ENCODE measurements around the gene CRISP3. TPM values are rescaled to one million over a fixed set of nuclear protein-coding genes. Genes with fewer than 3 reads are reported as not detected.

CRISP3 gene
- total RNA-seq, 1 donor from 2014 or later: not detected

DNA sequence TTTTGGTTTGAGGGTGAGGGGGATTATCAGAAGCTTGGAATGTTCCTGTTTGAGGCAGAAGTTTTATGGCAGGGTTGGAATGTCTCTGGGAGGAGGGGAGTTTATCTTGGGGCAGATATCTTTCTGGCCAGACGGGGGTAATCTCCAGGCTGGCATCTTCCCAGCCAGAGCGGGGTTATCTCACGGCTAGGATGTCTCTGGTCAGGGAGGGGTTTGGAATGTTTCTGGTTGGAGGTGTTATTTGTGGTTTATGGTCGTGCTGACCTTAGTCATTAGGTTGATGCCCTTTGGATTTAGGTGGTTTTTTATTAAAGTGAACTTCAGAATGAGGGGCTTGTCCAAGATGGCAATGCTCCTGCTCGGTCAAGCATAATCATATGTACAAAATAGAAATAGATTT is 28.1 kb upstream of the CRISP3 start:
- TF ChIP-seq, protein P1, sequence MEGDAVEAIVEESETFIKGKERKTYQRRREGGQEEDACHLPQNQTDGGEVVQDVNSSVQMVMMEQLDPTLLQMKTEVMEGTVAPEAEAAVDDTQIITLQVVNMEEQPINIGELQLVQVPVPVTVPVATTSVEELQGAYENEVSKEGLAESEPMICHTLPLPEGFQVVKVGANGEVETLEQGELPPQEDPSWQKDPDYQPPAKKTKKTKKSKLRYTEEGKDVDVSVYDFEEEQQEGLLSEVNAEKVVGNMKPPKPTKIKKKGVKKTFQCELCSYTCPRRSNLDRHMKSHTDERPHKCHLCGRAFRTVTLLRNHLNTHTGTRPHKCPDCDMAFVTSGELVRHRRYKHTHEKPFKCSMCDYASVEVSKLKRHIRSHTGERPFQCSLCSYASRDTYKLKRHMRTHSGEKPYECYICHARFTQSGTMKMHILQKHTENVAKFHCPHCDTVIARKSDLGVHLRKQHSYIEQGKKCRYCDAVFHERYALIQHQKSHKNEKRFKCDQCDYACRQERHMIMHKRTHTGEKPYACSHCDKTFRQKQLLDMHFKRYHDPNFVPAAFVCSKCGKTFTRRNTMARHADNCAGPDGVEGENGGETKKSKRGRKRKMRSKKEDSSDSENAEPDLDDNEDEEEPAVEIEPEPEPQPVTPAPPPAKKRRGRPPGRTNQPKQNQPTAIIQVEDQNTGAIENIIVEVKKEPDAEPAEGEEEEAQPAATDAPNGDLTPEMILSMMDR (IDR thresholded peaks at IDR 0.05; ENCODE audit: insufficient read depth, low read depth, low read length): no peak
- no peak for TF ChIP-seq EZH2 (IDR thresholded peaks at IDR 0.05; ENCODE audit: insufficient read depth, low read length)
- FAIRE-seq: no peak
- Histone ChIP-seq H3K4me3 (ENCODE audit: insufficient read depth, low read depth, low read length) (no peak overlapping the region), H3K36me3 (ENCODE audit: insufficient read depth, low read length) (no peaks in the 10 kb centered on the region), H3K27me3 (ENCODE audit: insufficient read depth, low read length) (no peaks in the 10 kb centered on the region), H4K20me1 (ENCODE audit: insufficient read depth, low read length) (no peaks in the 10 kb centered on the region), H3K4me2 (ENCODE audit: low read length) (no peak overlapping the region), H3K79me2 (ENCODE audit: insufficient read depth, low read length) (no peaks in the 10 kb centered on the region), H3K9me3 (ENCODE audit: insufficient read depth, low read depth, low read length) (no peaks in the 10 kb centered on the region), H3K9ac (ENCODE audit: low read length) (no peak overlapping the region), H3K4me1 (ENCODE audit: insufficient read depth, low read length) (no peaks in the 10 kb centered on the region), H3K27ac (ENCODE audit: low read depth, low read length) (no peak overlapping the region), H2AFZ (ENCODE audit: low read depth, low read length) (no peak overlapping the region)
- Mint-ChIP-seq H3K9me3 (ENCODE audit: unreplicated experiment) (no peaks in the 10 kb centered on the region), H3K36me3 (ENCODE audit: low read depth, unreplicated experiment) (no peaks in the 10 kb centered on the region), H3K27ac (ENCODE audit: unreplicated experiment) (no peak overlapping the region), H3K27me3 (ENCODE audit: low read depth, unreplicated experiment) (no peaks in the 10 kb centered on the region), H3K4me3 (ENCODE audit: unreplicated experiment) (no peak overlapping the region), H3K4me1 (ENCODE audit: low read depth, unreplicated experiment) (peaks cover 8% of the 10 kb centered on the region)
- DNase-seq (ENCODE audit: low read depth): no peak

DNA sequence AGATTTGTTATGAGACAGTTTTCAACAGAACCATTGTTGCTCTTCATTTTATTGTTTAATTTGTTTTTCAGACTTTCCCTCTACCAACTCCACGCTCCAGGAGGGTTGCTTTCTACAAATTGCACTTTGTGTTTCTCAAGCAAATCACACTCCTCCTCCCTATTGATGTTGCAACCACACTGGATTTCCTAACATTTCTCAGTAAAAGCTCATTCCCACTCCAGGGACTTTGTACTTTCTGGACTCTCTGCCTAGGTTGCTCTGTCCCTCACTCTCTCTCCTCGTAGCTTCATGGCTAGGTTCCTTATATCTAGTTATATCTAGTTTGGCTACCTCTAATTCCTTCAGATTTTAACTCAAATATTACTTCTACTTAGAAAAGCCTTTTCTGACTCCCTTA is 22.6 kb upstream of the CRISP3 start:
- H3K9me3 ChIP-seq (ENCODE audit: insufficient read depth, low read depth, low read length): no peaks in the 10 kb centered on the region
- H3K4me2 ChIP-seq (ENCODE audit: low read length): no peak overlapping the region
- no peak overlapping the region for H3K27ac ChIP-seq (ENCODE audit: low read depth, low read length)
- Mint-ChIP-seq H3K4me1 (ENCODE audit: low read depth, unreplicated experiment) (no peaks in the 10 kb centered on the region), H3K9me3 (ENCODE audit: unreplicated experiment) (no peaks in the 10 kb centered on the region), H3K27me3 (ENCODE audit: low read depth, unreplicated experiment) (no peaks in the 10 kb centered on the region), H3K4me3 (ENCODE audit: unreplicated experiment) (no peak overlapping the region), H3K27ac (ENCODE audit: unreplicated experiment) (no peak overlapping the region), H3K36me3 (ENCODE audit: low read depth, unreplicated experiment) (no peaks in the 10 kb centered on the region)
- H3K27me3 ChIP-seq (ENCODE audit: insufficient read depth, low read length): no peaks in the 10 kb centered on the region
- H3K79me2 ChIP-seq (ENCODE audit: insufficient read depth, low read length): no peaks in the 10 kb centered on the region
- no peak for FAIRE-seq
- H3K4me1 ChIP-seq (ENCODE audit: insufficient read depth, low read length): no peaks in the 10 kb centered on the region
- no peak overlapping the region for H3K9ac ChIP-seq (ENCODE audit: low read length)
- DNase-seq (ENCODE audit: low read depth): no peak
- TF ChIP-seq, protein P1 (IDR thresholded peaks at IDR 0.05; ENCODE audit: insufficient read depth, low read depth, low read length): no peak
- no peak for TF ChIP-seq EZH2 (IDR thresholded peaks at IDR 0.05; ENCODE audit: insufficient read depth, low read length)
- H3K36me3 ChIP-seq (ENCODE audit: insufficient read depth, low read length): no peaks in the 10 kb centered on the region
- no peak overlapping the region for H3K4me3 ChIP-seq (ENCODE audit: insufficient read depth, low read depth, low read length)
- no peaks in the 10 kb centered on the region for H4K20me1 ChIP-seq (ENCODE audit: insufficient read depth, low read length)
- no peak overlapping the region for H2AFZ ChIP-seq (ENCODE audit: low read depth, low read length)

GRCh38 chr6:49764571-49765236 is 20.5 kb upstream of the CRISP3 start:
- H3K36me3 Mint-ChIP-seq (ENCODE audit: low read depth, unreplicated experiment): no peaks in the 10 kb centered on the region
- Histone ChIP-seq H3K4me1 (ENCODE audit: insufficient read depth, low read length) (no peaks in the 10 kb centered on the region), H3K36me3 (ENCODE audit: insufficient read depth, low read length) (no peaks in the 10 kb centered on the region), H4K20me1 (ENCODE audit: insufficient read depth, low read length) (no peaks in the 10 kb centered on the region), H3K9ac (ENCODE audit: low read length) (no peak overlapping the region), H3K4me2 (ENCODE audit: low read length) (no peak overlapping the region), H3K27me3 (ENCODE audit: insufficient read depth, low read length) (no peaks in the 10 kb centered on the region), H3K27ac (ENCODE audit: low read depth, low read length) (no peak overlapping the region), H3K9me3 (ENCODE audit: insufficient read depth, low read depth, low read length) (no peaks in the 10 kb centered on the region), H3K79me2 (ENCODE audit: insufficient read depth, low read length) (no peaks in the 10 kb centered on the region), H2AFZ (ENCODE audit: low read depth, low read length) (no peak overlapping the region), H3K4me3 (ENCODE audit: insufficient read depth, low read depth, low read length) (no peak overlapping the region)
- no peak overlapping the region for H3K4me3 Mint-ChIP-seq (ENCODE audit: unreplicated experiment)
- H3K27me3 Mint-ChIP-seq (ENCODE audit: low read depth, unreplicated experiment): no peaks in the 10 kb centered on the region
- no peak for DNase-seq (ENCODE audit: low read depth)
- TF ChIP-seq, protein P1 (IDR thresholded peaks at IDR 0.05; ENCODE audit: insufficient read depth, low read depth, low read length): no peak
- TF ChIP-seq EZH2 (IDR thresholded peaks at IDR 0.05; ENCODE audit: insufficient read depth, low read length): no peak
- H3K4me1 Mint-ChIP-seq (ENCODE audit: low read depth, unreplicated experiment): no peaks in the 10 kb centered on the region
- no peak for FAIRE-seq
- H3K27ac Mint-ChIP-seq (ENCODE audit: unreplicated experiment): no peak overlapping the region
- H3K9me3 Mint-ChIP-seq (ENCODE audit: unreplicated experiment): no peaks in the 10 kb centered on the region
